SH-SY5Y (cell line): ENCODE results near the gene COMMD6.

ENCODE experiments used
- GATA2 ChIP-seq: IDR thresholded peaks from 2 replicates; pipeline ENCODE4 v1.6.1; 2011; ENCODE audit warnings: mild to moderate bottlenecking, low read depth, low read length
- GATA3 ChIP-seq: IDR thresholded peaks from 2 replicates; pipeline ENCODE4 v1.6.1; 2011; ENCODE audit warnings: low read depth, mild to moderate bottlenecking, low read length, moderate library complexity

GRCh38 chr13:75486146-75487062 lies 51.2 kb downstream of the COMMD6 start:
- TF ChIP-seq GATA3 (no peak), GATA2 (no peak)
